Erythroblast (primary cell): ENCODE data around the gene NUP98.
"Not testable (repeated sequence)": the region's sequence is repeated elsewhere in the genome, so short reads cannot be mapped to it uniquely, and the experiment has no call there.

ENCODE experiments used
- GATA1 ChIP-seq: IDR thresholded peaks from 2 replicates; pipeline ENCODE4 v1.6.1; 2011; ENCODE audit warnings: low read depth, mild to moderate bottlenecking, control low read depth, low read length, moderate library complexity
- POLR2A ChIP-seq: IDR thresholded peaks from 2 replicates; pipeline ENCODE4 v1.6.1; 2011; ENCODE audit warnings: mild to moderate bottlenecking, low read length

DNA sequence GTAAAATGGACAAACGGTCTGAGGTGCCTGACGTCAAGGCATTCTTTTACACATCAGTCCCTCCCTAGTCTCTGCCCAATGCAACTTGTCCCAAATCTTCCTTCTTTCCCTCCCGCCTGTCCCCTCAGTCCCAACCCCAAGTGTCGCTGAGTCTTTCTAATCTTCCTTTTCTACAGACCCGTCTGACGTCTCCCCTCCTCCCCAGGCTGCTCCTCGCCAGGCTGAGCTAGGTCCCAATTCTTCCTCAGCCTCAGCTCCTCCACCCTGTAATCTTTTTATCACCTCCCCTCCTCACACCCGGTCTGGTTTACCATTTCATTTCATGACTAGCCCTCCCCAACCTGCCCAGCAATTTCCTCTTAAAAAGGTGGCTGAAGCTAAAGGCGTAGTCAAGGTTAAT is 148.0 kb downstream of the NUP98 start:
- not testable (repeated sequence) for TF ChIP-seq POLR2A, GATA1
